Retina (tissue), 1 donor: ENCODE data around the gene ARL8A.
"Not testable (repeated sequence)": the region's sequence is repeated elsewhere in the genome, so short reads cannot be mapped to it uniquely, and the experiment has no call there.

ENCODE experiments used
- DNase-seq: peaks from one replicate; pipeline ENCODE4 v3.0.0-alpha.2; 2016

Gene ARL8A

DNA sequence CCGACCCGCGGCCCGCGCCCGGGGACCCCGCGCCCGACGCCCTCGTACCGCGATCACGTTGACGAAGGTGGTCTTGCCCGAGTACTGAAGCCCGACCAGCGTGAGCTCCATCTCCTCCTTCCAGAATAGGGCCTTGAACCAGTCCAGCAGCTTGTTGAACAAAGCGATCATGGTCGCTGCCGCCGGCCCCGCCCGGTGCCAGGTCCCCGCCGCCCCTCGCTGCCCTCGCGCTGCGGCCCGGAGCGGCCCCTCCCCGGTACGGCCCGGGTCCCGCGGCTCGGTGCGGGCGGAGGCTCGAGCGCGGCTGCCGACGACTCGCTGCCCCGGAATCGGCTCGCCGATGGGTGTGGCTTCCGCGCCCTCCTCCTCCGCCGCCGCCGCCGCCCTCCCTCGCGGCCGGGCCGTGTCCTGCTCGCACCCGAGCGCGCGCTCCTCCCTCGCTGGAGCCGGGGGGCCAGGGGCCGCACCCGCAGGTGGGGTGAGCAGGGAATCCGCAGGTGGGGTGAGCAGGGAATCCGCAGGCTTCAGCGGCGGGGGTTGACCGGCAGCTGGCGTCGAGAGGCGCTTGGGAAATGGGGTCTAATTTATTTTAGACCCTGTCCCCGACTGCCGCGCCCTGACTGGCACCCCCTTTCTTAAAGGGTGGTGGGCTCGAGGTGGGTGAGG is at the start of gene ARL8A:
Gene ARL8A, minus strand, starts transcription at position 336 of the 666 bp plus-strand sequence. Its CDS starts 165 bp downstream, at position 171.
- peak; percentile 76 for DNase-seq

- DNase-seq: no peak
These were observed 49.8 kb upstream of the ARL8A start for GRCh38 chr1:202194328-202194648.

DNA sequence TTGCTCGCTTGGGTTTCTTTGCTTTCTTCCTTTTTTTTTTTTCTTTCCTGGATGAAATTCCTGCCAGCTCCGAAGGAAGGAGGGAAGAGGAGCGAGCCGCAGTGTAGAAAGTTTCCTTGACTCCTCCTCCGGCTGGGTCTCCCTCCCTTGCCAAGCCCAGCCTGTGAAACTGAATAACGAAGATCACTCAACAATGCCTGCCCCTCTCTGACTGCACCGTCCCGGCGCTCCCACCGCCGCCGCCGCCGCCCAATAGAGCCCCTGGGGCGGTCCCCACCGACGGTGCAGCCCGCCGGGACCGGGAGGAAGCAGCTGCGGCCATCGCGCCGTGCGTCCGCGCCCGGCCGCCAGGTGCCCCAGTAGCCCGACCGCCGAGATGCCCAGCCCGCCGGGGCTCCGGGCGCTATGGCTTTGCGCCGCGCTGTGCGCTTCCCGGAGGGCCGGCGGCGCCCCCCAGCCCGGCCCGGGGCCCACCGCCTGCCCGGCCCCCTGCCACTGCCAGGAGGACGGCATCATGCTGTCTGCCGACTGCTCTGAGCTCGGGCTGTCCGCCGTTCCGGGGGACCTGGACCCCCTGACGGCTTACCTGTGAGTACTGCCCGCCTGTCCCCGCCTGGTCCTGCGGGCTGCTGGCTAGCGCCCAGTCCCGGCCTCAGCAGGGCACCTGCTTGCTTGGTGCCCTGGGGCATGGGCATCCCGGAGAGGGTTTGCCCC is 49.2 kb upstream of the ARL8A start, which contains the start of gene LGR6:
Gene LGR6, plus strand, starts transcription at position 186 of the 714 bp plus-strand sequence. Its CDS starts 191 bp downstream, at position 377.
- no peak for DNase-seq

DNA sequence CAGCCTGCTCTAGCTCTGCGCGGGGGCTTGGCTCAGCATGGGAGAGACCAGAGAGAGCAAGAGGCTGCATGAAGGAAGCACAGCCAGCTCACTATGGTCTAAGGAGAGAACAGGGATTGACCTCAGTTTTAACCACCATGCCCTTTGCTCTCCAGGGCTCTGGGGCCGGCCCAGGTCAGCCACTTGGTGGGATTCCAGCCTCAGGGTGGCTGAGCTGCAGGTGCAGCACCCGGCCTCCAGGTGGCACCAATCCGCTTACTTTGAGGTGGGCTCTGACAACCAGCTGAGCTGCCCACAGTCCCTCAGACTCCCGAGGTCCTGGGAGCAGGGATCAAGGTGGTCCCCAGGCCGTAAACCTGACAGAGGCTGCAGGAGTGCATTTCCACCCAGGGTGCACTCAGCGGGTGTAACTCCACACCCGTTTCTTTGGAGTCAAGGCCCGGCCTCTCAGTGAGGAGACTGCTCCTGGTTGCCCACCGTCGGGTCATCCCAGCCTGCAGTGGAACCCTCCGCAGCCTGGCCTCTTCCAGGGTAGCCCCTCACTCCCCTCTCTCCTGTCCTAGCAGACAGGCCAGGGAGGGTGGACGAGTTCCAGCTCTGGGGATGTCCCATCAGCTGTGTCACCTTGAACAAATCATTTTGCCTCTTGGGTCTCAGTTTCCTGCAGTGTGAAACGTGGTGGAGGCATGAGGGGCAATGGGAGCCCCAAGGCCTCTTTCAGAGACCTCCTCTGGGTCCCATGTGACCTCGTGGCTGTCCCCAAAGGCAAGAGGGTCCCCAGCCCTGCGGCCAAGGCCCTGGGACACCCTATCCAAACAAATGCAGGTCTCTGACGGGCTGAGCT is 48.5 kb upstream of the ARL8A start:
- DNase-seq: peak; percentile 88

DNA sequence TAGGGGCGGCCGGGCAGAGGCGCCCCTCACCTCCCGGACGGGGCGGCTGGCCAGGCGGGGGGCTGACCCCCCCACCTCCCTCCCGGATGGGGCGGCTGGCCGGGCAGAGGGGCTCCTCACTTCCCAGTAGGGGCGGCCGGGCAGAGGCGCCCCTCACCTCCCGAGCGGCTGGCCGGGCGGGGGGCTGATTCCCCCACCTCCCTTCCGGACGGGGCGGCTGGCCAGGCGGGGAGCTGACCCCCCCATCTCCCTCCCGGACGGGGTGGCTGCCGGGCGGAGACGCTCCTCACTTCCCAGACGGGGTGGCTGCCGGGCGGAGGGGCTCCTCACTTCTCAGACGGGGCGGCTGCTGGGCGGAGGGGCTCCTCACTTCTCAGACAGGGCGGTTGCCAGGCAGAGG is 46.9 kb upstream of the ARL8A start:
- not testable (repeated sequence) for DNase-seq

DNA sequence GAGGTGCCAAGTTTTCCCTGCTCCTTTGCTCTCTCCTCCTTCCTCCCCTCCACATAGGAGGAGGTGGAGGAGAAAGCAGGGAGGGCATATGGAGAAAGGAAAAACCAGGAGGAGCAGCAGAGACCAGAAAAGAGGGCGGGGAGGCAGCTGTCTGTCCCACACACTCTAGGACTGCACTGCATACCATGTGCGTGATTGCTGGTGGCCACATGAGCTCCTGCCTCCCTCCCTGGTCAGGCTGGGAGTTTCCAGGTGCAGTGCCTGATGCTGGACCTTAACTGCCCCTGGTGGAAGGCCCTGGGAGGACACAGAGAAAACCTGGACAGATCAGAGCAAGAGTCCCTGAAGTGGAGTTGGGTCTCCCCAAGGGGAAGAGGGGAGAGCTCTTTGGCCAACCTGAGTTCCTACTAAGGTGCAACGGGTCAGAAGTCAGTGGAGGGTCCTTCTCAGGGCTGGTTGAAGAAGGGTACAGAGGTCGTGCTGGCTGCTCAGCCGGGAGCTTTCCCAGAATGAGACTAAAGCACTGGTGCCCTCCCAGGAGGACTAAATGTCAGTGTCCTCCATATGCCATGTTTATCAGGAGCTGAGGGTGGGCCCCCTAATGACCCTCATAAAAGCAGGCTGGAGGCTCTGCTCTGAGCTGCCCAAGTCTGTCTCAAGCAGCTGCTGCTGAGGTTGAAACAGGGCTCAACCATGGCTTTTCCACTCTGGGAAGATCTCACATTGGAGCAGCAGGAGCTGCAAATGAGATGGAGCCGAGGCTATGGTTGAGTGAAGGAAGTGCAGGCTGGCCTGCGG is 45.6 kb upstream of the ARL8A start:
- peak; percentile 44 for DNase-seq

DNA sequence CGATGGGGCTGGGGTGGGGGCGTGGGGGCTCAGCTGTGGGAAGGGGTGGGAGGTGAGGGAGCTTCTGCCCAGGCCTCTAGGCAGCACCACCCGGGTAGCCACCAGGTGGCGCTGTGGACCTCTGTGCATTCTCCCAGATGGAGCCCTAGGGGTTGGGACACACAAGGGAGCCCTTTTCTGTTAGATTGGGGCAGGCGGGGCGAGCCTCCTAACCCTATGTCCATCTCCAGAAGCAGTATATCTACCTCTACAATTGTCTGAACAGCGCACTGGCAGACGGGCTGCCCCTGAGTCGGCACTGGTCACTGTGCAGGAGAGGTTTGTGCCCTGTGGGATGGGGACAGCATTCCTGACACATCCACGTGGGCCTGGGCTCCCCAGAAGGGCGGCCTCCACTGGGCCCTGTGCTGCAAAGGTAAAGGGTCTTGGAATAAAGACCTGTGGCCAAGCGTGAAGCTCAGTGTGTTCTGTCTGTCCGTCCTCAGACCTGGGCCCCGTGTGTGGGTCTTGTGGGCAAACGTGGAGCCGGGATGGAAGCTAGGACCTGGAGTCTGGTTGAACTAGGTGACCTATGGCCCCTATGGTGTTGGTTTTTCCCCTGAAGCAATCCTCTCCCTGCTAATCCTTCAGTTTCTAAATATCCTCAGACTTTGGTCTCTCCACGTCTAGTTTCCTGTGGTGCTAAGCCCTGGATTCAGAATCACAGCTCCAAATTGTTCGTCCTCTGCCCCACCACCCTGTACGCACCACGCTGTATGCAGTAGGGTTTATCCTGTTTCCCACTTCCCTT is 44.7 kb upstream of the ARL8A start:
- DNase-seq: peak; percentile 72

- no peak for DNase-seq
These were observed 43.3 kb upstream of the ARL8A start for GRCh38 chr1:202187697-202188407.

DNA sequence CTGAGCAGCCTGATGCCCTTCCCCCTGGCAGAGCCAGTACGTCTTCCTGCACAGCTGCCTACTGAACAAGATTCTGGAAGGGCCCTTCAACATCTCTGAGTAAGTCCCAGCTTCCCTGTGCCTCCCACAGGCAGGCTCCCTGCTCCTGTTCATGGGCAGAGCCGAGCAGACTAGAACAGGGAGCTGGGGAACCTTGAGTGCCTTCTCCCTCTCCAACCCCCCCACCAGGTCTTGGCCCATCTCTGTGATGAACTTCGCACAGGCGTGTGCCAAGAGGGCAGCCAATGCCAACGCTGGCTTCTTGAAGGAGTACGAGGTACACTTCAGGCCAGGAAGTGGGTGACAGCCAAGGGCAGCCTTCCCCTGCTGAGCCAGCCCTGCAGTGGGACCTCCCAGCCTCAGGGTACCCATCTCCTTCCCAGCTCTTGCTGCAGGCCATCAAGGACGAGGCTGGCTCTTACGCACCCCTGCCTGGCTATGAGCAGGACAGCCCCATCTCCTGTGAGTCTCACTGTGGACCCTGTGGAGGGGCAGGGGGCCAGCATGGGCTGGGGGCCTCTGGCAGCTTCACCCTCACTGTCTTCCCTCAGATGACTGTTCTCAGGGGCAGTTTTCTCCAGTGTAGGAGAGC is 42.6 kb upstream of the ARL8A start:
- no peak for DNase-seq

GRCh38 chr1:202186327-202186726 is 41.8 kb upstream of the ARL8A start:
- no peak for DNase-seq

DNA sequence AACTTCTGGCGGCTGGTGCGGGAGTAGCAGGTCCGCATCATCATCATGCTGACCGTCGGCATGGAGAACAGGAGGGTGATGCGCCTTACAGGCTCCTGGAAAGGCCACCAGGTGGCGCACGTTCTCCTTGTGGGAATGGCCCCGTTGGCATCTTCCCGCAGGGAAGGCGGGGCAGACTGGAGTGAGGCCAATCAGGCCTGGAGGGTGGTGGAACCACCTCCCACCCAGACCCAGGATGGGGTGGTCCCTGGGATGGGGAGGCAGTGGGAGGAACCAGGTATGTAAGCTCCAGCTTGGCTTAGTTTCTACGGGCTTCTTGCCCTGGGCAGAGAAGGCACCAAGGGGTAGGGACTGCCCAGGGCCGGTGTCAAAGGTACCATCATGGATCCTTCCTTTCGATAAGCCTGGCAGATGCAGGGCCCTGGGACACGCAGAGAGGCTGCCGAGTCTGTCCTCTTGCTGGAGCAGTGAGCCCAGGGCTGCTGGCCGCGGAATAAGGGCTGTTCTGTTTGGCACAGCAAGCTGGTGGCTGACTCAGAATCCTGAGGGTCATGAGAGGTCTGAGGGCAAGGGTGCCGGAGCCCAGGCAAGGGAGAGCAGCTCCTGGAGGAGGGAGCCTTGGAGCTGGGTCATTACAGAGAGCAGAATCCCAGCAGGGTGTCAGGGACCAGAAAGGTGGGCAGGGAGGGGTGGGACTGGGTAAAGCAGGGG is 40.4 kb upstream of the ARL8A start:
- DNase-seq: peak; percentile 88

- DNase-seq: no peak
These were observed 37.7 kb upstream of the ARL8A start for GRCh38 chr1:202182040-202182877.

- DNase-seq: no peak
These were observed 37.0 kb upstream of the ARL8A start for GRCh38 chr1:202181586-202181985.

- not testable (repeated sequence) for DNase-seq
These were observed 36.2 kb upstream of the ARL8A start for GRCh38 chr1:202180751-202181139.

GRCh38 chr1:202179828-202180750 is 35.6 kb upstream of the ARL8A start:
- DNase-seq: no peak

DNA sequence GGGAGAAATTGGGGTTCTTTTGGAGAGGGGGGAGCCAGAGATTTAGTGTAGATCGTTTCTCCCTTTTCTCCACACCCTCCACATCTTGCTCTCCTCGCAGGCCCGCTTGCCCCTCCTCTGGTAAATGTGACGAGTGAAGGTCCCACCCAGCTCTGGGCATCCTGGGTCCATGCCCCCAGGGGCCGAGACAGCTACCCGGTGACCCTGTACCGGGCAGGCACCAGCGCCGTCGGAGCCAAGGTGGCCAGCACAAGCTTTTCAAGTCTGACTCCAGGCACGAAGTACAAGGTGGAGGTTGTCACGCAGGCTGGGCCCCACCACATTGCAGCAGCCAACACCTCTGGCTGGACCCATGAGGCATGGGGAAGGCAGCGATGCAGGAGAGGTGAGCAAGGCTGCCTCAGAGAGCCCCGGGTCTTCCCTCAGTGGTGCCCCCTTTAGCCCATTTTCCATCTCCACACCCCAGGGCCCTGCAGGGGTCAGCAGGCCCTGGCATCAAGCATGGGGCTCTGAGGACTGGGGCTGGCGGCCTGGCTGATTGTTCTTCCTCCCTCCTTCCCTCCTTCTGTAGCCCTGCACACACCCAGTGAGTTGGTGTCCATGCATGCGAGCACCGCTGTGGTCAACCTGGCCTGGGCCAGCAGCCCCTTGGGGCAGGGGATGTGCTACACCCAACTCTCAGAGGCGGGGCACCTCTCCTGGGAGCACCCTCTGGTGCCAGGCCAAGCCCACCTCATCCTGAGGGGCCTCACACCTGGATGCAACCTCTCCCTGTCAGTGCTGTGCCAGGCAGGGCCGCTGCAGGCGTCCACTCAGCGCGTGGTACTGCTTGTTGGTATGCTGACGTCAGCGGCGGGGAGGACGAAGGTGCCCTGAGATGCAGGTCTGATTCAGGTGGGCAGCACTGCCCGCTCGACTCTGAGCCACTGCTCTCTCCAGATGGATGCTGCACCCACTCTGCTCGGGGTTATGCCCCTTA is 32.7 kb upstream of the ARL8A start:
- DNase-seq: no peak

- DNase-seq: no peak
These were observed 29.5 kb upstream of the ARL8A start for GRCh38 chr1:202173993-202174392.
